Heart left ventricle (tissue), 13 donors: Measurements from ENCODE around the gene TTC32.

Experiments used
- POLR2A ChIP-seq, 2 donors: fragments of 450-650 bp; IDR thresholded peaks; one replicate each; pipeline ENCODE4 v1.6.1; 2017; ENCODE audit warnings: antibody characterized with exemption in 2 of 2, mild to moderate bottlenecking in 2 of 2, moderate library complexity in 2 of 2
- TF ChIP-seq, protein P1 (sequence below), 12 donors: fragments of 200-600 bp; sonication (generic) in 4 of 12; IDR thresholded peaks; one replicate each; pipeline versions ENCODE4 v1.5.0 to v1.8.0; 2018 to 2022; ENCODE audit warnings: antibody characterized with exemption in 12 of 12, mild to moderate bottlenecking in 5 of 12
- donor health status: ischemic (EF 13 %, LVEDD 7.1; RV severe dilation, severe dysfunction).
- donor health status: DM: no; HTN: yes; CAD: no.
- donor health status: DM: no; HTN: no; CAD: no.
- donor health status: ischemic (EF 25% LVEDD 6.9; RV normal size, moderate dysfunction).
- donor health status: ischemic (EF 25% LVEDD 5.7; RV mildly dilated, moderate dysfunction).
- donor health status: ischemic (EF 35%, LVEDD 5.7; RV mildly dilated, moderate dysfunction).
- donor health status: nonischemic (EF 11% LVEDD 7.7; RV severe dilation, severe dysfunction).
- donor health status: DM: yes; HTN: yes; CAD: no.
- donor health status: PGD.
- donor health status: ischemic (EF 29% LVEDD 5.4; RV normal size, mild dysfunction).
- donor health status: nonischemic (EF 23%, LVEDD 6.1; RV moderate dilation, normal function).

- TF ChIP-seq, protein P1, sequence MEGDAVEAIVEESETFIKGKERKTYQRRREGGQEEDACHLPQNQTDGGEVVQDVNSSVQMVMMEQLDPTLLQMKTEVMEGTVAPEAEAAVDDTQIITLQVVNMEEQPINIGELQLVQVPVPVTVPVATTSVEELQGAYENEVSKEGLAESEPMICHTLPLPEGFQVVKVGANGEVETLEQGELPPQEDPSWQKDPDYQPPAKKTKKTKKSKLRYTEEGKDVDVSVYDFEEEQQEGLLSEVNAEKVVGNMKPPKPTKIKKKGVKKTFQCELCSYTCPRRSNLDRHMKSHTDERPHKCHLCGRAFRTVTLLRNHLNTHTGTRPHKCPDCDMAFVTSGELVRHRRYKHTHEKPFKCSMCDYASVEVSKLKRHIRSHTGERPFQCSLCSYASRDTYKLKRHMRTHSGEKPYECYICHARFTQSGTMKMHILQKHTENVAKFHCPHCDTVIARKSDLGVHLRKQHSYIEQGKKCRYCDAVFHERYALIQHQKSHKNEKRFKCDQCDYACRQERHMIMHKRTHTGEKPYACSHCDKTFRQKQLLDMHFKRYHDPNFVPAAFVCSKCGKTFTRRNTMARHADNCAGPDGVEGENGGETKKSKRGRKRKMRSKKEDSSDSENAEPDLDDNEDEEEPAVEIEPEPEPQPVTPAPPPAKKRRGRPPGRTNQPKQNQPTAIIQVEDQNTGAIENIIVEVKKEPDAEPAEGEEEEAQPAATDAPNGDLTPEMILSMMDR (IDR thresholded peaks at IDR 0.05) = no peak
- no peak for TF ChIP-seq POLR2A (IDR thresholded peaks at IDR 0.05)
These were observed 44.7 kb downstream of the TTC32 start for GRCh38 chr2:19857100-19857499.
